Heart left ventricle (tissue), 13 donors: ENCODE results near the gene EPN2.

Experiments used
- POLR2A ChIP-seq, 2 donors: fragments of 450-650 bp; IDR thresholded peaks; one replicate each; pipeline ENCODE4 v1.6.1; 2017; ENCODE audit warnings: antibody characterized with exemption in 2 of 2, mild to moderate bottlenecking in 2 of 2, moderate library complexity in 2 of 2
- TF ChIP-seq, protein P1 (sequence below), 12 donors: fragments of 200-600 bp; sonication (generic) in 4 of 12; IDR thresholded peaks; one replicate each; pipeline versions ENCODE4 v1.5.0 to v1.8.0; 2018 to 2022; ENCODE audit warnings: antibody characterized with exemption in 12 of 12, mild to moderate bottlenecking in 5 of 12
- donor health status: ischemic (EF 13 %, LVEDD 7.1; RV severe dilation, severe dysfunction).
- donor health status: DM: no; HTN: yes; CAD: no.
- donor health status: DM: no; HTN: no; CAD: no.
- donor health status: ischemic (EF 25% LVEDD 6.9; RV normal size, moderate dysfunction).
- donor health status: ischemic (EF 25% LVEDD 5.7; RV mildly dilated, moderate dysfunction).
- donor health status: ischemic (EF 35%, LVEDD 5.7; RV mildly dilated, moderate dysfunction).
- donor health status: nonischemic (EF 11% LVEDD 7.7; RV severe dilation, severe dysfunction).
- donor health status: DM: yes; HTN: yes; CAD: no.
- donor health status: PGD.
- donor health status: ischemic (EF 29% LVEDD 5.4; RV normal size, mild dysfunction).
- donor health status: nonischemic (EF 23%, LVEDD 6.1; RV moderate dilation, normal function).

DNA sequence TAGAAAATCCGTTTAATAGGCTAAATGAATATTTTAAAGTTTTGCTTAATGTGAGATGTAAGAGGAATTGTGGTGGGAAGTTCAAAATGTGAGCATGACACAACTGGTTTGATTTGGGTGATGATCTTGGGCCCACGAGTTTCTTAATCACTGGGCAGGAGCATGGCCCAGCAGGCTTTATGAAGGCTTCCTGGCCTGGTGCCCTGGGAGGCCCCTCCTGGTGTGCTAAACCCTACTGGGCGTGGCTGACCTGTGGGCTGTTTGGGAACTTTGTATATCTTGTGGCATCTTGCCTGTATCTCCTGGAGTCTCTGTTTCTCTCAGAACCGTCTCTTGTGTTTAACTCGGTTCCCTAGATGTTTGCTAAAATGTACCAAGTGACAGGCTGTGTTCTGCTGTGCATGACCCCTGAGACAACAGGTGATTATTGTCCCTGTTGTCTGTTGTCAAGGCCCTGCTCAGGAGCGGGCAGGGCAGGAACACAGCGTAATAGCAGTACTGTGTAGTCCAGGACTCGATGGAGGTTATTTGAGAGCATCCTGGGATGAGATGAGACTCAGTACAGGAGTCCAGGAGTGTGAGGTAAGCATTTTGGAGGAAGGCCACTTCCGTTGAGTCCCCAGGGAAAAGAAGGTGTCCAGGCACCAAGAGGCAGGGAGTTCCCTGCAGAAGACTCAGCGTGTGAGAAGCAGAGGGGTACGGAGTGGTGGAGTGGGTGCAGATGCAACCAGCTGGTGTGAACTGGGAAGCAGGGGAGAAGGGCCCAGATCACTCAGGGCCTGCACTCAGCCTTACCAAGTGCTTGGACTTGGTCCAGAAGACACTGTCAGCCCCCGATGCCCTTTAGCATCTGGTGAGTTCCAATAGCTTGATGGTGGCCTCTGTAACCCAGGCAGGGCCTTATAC, 76.8 kb downstream of the EPN2 start:
- TF ChIP-seq, protein P1, sequence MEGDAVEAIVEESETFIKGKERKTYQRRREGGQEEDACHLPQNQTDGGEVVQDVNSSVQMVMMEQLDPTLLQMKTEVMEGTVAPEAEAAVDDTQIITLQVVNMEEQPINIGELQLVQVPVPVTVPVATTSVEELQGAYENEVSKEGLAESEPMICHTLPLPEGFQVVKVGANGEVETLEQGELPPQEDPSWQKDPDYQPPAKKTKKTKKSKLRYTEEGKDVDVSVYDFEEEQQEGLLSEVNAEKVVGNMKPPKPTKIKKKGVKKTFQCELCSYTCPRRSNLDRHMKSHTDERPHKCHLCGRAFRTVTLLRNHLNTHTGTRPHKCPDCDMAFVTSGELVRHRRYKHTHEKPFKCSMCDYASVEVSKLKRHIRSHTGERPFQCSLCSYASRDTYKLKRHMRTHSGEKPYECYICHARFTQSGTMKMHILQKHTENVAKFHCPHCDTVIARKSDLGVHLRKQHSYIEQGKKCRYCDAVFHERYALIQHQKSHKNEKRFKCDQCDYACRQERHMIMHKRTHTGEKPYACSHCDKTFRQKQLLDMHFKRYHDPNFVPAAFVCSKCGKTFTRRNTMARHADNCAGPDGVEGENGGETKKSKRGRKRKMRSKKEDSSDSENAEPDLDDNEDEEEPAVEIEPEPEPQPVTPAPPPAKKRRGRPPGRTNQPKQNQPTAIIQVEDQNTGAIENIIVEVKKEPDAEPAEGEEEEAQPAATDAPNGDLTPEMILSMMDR (IDR thresholded peaks at IDR 0.05), result no peak
- no peak for TF ChIP-seq POLR2A (IDR thresholded peaks at IDR 0.05)
